HepG2 (cell line): ENCODE measurements around the gene DMPK. TPM values are rescaled to one million over a fixed set of nuclear protein-coding genes. Genes with fewer than 3 reads are reported as not detected.

Experiments used
- AGO2 ChIP-seq: fragments of 200-400 bp; formaldehyde crosslinking; optimal IDR thresholded peaks from 2 replicates; pipeline ENCODE3; 2017; ENCODE audit warnings: mild to moderate bottlenecking, low read depth, low read length, moderate library complexity
- BORCS8-MEF2B ChIP-seq: sonication (generic); formaldehyde crosslinking; IDR thresholded peaks from 2 replicates; pipeline ENCODE4 v1.8.0; 2022; ENCODE audit warnings: mild to moderate bottlenecking, missing genetic modification reagents
- CEBPZ ChIP-seq: IDR thresholded peaks from 2 replicates; pipeline ENCODE4 v1.6.1; 2012; ENCODE audit warnings: low read length, improper control_type of control experiment
- HNF4A ChIP-seq: sonication (generic); formaldehyde crosslinking; IDR thresholded peaks from 2 replicates; pipeline ENCODE4 v1.4.0; 2020; ENCODE audit warnings: missing genetic modification reagents
- HOMEZ ChIP-seq: IDR thresholded peaks from 2 replicates; pipeline ENCODE4 v1.6.1; 2016; ENCODE audit warnings: low read depth
- KLF13 ChIP-seq: sonication (generic); formaldehyde crosslinking; IDR thresholded peaks from 2 replicates; pipeline ENCODE4 v1.4.0; 2020; ENCODE audit warnings: mild to moderate bottlenecking, missing genetic modification reagents
- MIER2 ChIP-seq: IDR thresholded peaks from 2 replicates; pipeline ENCODE4 v1.6.1; 2016; ENCODE audit warnings: missing biosample characterization, missing genetic modification reagents
- NFE2 ChIP-seq: sonication (generic); formaldehyde crosslinking; IDR thresholded peaks from 2 replicates; pipeline ENCODE4 v1.4.0; 2020; ENCODE audit warnings: missing genetic modification reagents
- POLR2AphosphoS2 ChIP-seq: IDR thresholded peaks from 2 replicates; pipeline ENCODE4 v1.6.1; 2011; ENCODE audit warnings: low read depth, low read length, improper control_type of control experiment
- PRDM4 ChIP-seq: sonication (generic); formaldehyde crosslinking; IDR thresholded peaks from 2 replicates; pipeline ENCODE4 v1.9.0; 2021; ENCODE audit warnings: missing genetic modification reagents, borderline replicate concordance
- REPIN1 ChIP-seq: sonication (generic); formaldehyde crosslinking; IDR thresholded peaks from 2 replicates; pipeline ENCODE4 v1.8.0; 2022; ENCODE audit warnings: missing genetic modification reagents, low read depth, mild to moderate bottlenecking, borderline replicate concordance
- SP1 ChIP-seq, 2 experiments: fragments of 450-650 bp in 1 of 2; sonication (generic) in 1 of 2; formaldehyde crosslinking in 1 of 2; IDR thresholded peaks; 2 replicates each; pipeline versions ENCODE4 v1.4.0 to v1.6.1; 2016 to 2020; ENCODE audit warnings: missing genetic modification reagents in 1 of 2
- UBTF ChIP-seq: sonication (generic); formaldehyde crosslinking; IDR thresholded peaks from 2 replicates; pipeline ENCODE4 v1.4.0; 2020; ENCODE audit warnings: mild to moderate bottlenecking, missing genetic modification reagents
- ZMYM4 ChIP-seq: sonication (generic); formaldehyde crosslinking; IDR thresholded peaks from 2 replicates; pipeline ENCODE4 v1.8.1; 2023; ENCODE audit warnings: mild to moderate bottlenecking, missing genetic modification reagents
- ZNF354B ChIP-seq: sonication (generic); formaldehyde crosslinking; IDR thresholded peaks from 2 replicates; pipeline ENCODE4 v1.8.0; 2022; ENCODE audit warnings: mild to moderate bottlenecking, missing genetic modification reagents
- ZNF772 ChIP-seq: sonication (generic); formaldehyde crosslinking; IDR thresholded peaks from 2 replicates; pipeline ENCODE4 v1.5.0; 2020; ENCODE audit warnings: mild to moderate bottlenecking, missing genetic modification reagents
- polyA plus RNA-seq, 8 experiments: library from polyadenylated mRNA; depleted of rRNA in 3 of 8; stranded (reverse) in 7 of 8; unstranded in 1 of 8; fragments of >200 nt; fragmentation: Illumina TruSeq in 4 of 8; extraction: Trizol in 4 of 8; gene quantifications; 2 replicates each; pipeline versions ENCODE4 v1.2.1 to v1.2.3, GENCODE V29; 2011 to 2016; ENCODE audit warnings: low read depth in 4 of 8, missing spikeins in 1 of 8, mixed read lengths in 1 of 8; ENCODE audit not compliant: insufficient read depth in 1 of 8
- total RNA-seq, 5 experiments: library from RNA; depleted of rRNA; stranded (reverse); fragments of >200 nt; fragmentation: Illumina TruSeq; extraction: Trizol; gene quantifications; 2 replicates each; pipeline ENCODE4 v1.2.3, GENCODE V29; 2016; ENCODE audit warnings: low read depth in 1 of 5
- TF ChIP-seq, protein P1 (sequence below): IDR thresholded peaks from 2 replicates; pipeline ENCODE4 v1.6.1; 2016; ENCODE audit warnings: mild to moderate bottlenecking, missing biosample characterization, missing genetic modification reagents
- TF ChIP-seq, protein P2 (sequence below): sonication (generic); formaldehyde crosslinking; IDR thresholded peaks from 2 replicates; pipeline ENCODE4 v1.4.0; 2020; ENCODE audit warnings: missing genetic modification reagents

DMPK gene
- total and polyA plus RNA-seq, 2 of the 13 experiments (the other 11 are each of a cell fraction or from before 2014, with no cell fraction given): 5.3 to 8.8 TPM

GRCh38 chr19:45768984-45769782, 13.1 kb downstream of the DMPK start, which contains the start of gene SIX5 (continued):
- TF ChIP-seq, protein P1, sequence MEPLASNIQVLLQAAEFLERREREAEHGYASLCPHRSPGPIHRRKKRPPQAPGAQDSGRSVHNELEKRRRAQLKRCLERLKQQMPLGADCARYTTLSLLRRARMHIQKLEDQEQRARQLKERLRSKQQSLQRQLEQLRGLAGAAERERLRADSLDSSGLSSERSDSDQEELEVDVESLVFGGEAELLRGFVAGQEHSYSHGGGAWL (CRISPR knock-in tag): 0 out of 2 replicates have a peak, but pooled peaks have one; percentile 60
- no peak for TF ChIP-seq HOMEZ (CRISPR knock-in tag)
- no peak for TF ChIP-seq REPIN1 (CRISPR knock-in tag)
- TF ChIP-seq HNF4A (CRISPR knock-in tag): peak; percentile 36; the same call in 1 of the 2 replicates
- TF ChIP-seq NFE2 (CRISPR knock-in tag): no peak
- no peak for TF ChIP-seq CEBPZ
- TF ChIP-seq PRDM4 (CRISPR knock-in tag): no peak
- no peak for TF ChIP-seq ZNF354B (CRISPR knock-in tag)
- no peak for TF ChIP-seq MIER2 (CRISPR knock-in tag)
- 0 out of 2 replicates have a peak, but pooled peaks have one; percentile 49 for TF ChIP-seq SP1 (IDR thresholded peaks at IDR 0.05)
- peak; percentile 94 for TF ChIP-seq SP1 (CRISPR knock-in tag; IDR thresholded peaks at IDR 0.05)
- peak; percentile 80; the same call in 1 of the 2 replicates for TF ChIP-seq ZNF772
- TF ChIP-seq ZMYM4 (CRISPR knock-in tag): peak; percentile 17; the same call in 1 of the 2 replicates
- TF ChIP-seq UBTF (CRISPR knock-in tag): peak; percentile 65
- peak; percentile 78 for TF ChIP-seq AGO2
- no peak for TF ChIP-seq KLF13
- TF ChIP-seq, protein P2, sequence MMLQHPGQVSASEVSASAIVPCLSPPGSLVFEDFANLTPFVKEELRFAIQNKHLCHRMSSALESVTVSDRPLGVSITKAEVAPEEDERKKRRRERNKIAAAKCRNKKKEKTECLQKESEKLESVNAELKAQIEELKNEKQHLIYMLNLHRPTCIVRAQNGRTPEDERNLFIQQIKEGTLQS (CRISPR knock-in tag): no peak; the same call in 1 of the 2 replicates
- no peak; the same call in 1 of the 2 replicates for TF ChIP-seq BORCS8-MEF2B (CRISPR knock-in tag)
- peak; percentile 73 for TF ChIP-seq POLR2AphosphoS2
